Effector memory CD8-positive, alpha-beta T cell (primary cell): Measurements from ENCODE around the gene UNC119.

Source experiments
- ATAC-seq: fragments of 150-1000 bp; cut with Tn5 transposase; replicated peaks from 2 replicates; pipeline ENCODE4 v1.10.0; 2021; ENCODE audit warnings: mild to moderate bottlenecking, moderate library complexity
- DNase-seq, 3 experiments: peaks; one replicate each; pipeline ENCODE4 v3.0.0; 2021
- H3K27ac Mint-ChIP-seq, 2 donors: one replicate each; pipeline ENCODE4 v1.8.0; 2022; ENCODE audit warnings: mild to moderate bottlenecking in 2 of 2, mixed read lengths in 2 of 2, moderate library complexity in 2 of 2
- H3K27me3 Mint-ChIP-seq, 2 donors: one replicate each; pipeline ENCODE4 v1.8.0; 2022; ENCODE audit warnings: mixed read lengths in 2 of 2
- H3K36me3 Mint-ChIP-seq: one replicate; pipeline ENCODE4 v1.8.0; 2022; ENCODE audit warnings: mild to moderate bottlenecking, moderate library complexity, mixed read lengths; ENCODE audit not compliant: insufficient read depth
- H3K4me1 Mint-ChIP-seq, 2 donors: one replicate each; pipeline ENCODE4 v1.8.0; 2022; ENCODE audit warnings: low read depth in 2 of 2, mixed read lengths in 2 of 2
- H3K4me3 Mint-ChIP-seq, 2 donors: one replicate each; pipeline ENCODE4 v1.8.0; 2022; ENCODE audit warnings: mild to moderate bottlenecking in 2 of 2, mixed read lengths in 2 of 2, moderate library complexity in 2 of 2
- H3K9me3 Mint-ChIP-seq, 2 donors: one replicate each; pipeline ENCODE4 v1.8.0; 2022; ENCODE audit warnings: mixed read lengths in 2 of 2

The UNC119 gene

DNA sequence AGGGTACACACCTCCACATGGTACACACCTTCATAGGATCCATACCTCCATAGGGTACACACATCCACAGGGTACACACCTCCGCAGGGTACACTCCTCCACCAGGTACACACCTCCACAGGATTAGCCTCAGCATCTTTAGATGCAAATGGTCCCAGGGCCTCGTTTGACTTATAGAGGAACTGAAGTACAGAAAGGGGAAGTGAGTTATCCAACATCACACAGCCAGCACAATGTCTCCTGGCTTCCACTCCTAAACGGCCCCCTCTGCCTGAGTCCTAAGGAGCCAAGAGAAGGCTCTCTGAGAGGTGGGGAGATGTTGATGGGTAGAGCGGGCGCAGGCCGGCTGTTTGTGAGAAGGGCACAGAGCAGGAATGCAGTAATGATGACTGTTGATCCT, 34.3 kb downstream of the UNC119 start:
- Mint-ChIP-seq H3K4me3 (no peak overlapping the region), H3K27ac (no peak overlapping the region), H3K9me3 (no peaks in the 10 kb centered on the region), H3K36me3 (peaks cover 7% of the 10 kb centered on the region), H3K27me3 (peaks cover 14 to 16% of the 10 kb centered on the region in 2 donors), H3K4me1 (no peaks in the 10 kb centered on the region)
- no peak for DNase-seq
- ATAC-seq = no peak

DNA sequence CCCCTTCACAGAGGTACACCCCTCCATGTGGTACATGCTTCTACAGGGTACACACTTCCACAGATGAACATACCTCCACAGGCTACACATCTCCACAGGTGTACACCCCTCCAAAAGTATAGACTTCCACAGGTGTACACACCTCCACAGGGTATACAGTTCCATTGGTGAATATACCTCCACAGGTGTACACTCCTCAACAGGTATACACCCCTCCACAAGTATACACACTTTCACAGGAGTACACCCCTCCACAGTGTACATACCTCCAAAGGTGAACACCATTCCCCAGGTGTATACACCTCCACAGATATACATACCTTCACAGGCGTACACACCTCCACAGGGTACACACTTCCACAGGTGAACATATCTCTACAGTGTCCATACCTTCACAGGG, 36.9 kb downstream of the UNC119 start:
- Mint-ChIP-seq H3K4me1 (no peaks in the 10 kb centered on the region), H3K4me3 (no peak overlapping the region), H3K27me3 (peaks cover 26 to 43% of the 10 kb centered on the region in 2 donors), H3K9me3 (no peaks in the 10 kb centered on the region), H3K27ac (no peak overlapping the region), H3K36me3 (peaks cover 8% of the 10 kb centered on the region)
- ATAC-seq (no peak), DNase-seq (no peak)

- Mint-ChIP-seq H3K4me3 (no peak overlapping the region), H3K36me3 (peaks cover 10% of the 10 kb centered on the region), H3K9me3 (no peaks in the 10 kb centered on the region), H3K4me1 (no peaks in the 10 kb centered on the region), H3K27ac (no peak overlapping the region), H3K27me3 (peaks cover 35 to 52% of the 10 kb centered on the region in 2 donors)
- no peak for DNase-seq
- no peak for ATAC-seq
Measured at GRCh38 chr17:28514561-28515002, 37.8 kb downstream of the UNC119 start.

DNA sequence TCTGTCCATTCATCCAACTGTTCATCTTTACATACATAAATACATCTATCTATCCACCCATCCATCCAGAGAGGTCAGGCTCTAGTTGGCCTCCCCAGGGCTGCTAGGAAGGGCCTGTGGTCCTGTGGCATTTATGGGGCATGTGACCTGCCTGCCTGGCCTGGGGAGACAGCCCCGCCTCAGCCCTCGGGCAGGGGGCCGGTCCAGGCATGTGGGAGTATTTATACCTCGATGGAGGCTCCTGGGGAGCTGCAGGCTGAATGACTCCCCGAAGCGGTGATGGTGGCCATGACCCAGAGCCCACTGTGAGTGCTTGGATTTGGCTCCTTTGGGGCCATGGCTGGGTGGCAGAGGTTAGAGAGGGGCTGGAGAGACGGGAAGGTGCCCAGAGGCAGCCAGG, 38.9 kb downstream of the UNC119 start:
- ATAC-seq (no peak), DNase-seq (no peak)
- H3K4me3 Mint-ChIP-seq = no peak overlapping the region
- H3K27ac Mint-ChIP-seq = no peak overlapping the region
- no peaks in the 10 kb centered on the region for H3K9me3 Mint-ChIP-seq
- H3K27me3 Mint-ChIP-seq = peaks cover 42 to 57% of the 10 kb centered on the region in 2 donors
- H3K4me1 Mint-ChIP-seq = no peaks in the 10 kb centered on the region
- H3K36me3 Mint-ChIP-seq = peaks cover 9% of the 10 kb centered on the region

DNA sequence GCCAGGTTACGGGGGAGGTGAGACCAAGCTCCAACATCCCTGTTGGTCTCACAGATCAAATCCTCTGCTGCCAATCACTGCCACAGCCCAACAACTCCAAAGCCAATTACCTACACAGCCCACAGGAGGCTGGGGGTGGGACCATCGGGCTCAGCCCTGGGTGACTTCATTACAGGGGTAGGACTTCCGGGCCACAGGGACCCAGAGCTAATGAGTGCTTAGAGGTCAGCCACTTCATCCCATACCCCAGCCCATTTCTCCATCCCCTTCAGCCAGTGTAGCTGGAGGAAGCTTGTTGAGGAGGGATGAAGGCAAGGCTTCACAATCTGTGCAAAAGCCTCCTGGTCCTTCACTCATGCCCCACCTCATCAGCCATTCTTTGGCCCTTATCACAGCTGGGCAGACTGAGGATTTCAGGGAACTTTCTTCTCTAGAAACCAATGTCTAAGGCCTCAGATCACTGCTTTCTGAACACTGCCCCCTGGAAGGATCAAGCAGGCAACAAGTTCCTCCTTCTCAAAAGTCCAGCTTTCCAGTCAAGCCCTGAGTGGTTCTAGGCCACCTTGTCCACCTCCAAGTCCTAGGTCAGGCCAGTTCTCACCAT, 40.5 kb downstream of the UNC119 start:
- H3K27ac Mint-ChIP-seq = no peak overlapping the region
- ATAC-seq (no peak), DNase-seq (no peak)
- H3K27me3 Mint-ChIP-seq = peaks cover 52 to 72% of the 10 kb centered on the region in 2 donors
- no peaks in the 10 kb centered on the region for H3K9me3 Mint-ChIP-seq
- H3K4me3 Mint-ChIP-seq = no peak overlapping the region
- H3K4me1 Mint-ChIP-seq = no peaks in the 10 kb centered on the region
- peaks cover 6% of the 10 kb centered on the region for H3K36me3 Mint-ChIP-seq

DNA sequence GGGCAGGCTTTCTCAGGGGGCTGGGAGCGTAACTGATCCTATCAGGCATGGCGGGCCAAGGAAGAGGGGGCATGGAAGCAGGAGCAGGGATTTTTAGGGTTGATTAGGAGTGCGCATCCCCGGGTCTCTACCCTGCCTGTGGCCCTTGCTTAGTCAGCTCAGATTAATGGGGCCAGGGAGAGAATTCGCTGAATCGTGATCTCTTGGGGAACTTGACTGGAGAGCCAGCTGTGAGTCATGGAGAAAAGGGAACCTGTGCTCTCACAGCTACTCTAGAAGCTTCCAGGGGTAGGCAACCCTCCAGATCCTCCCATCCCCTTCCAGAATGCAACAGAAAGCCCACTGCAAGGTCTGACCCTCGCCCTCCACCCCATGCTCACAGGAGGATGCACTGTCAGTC, 42.6 kb downstream of the UNC119 start:
- peaks cover 67 to 93% of the 10 kb centered on the region in 2 donors for H3K27me3 Mint-ChIP-seq

GRCh38 chr17:28508211-28508724, 44.2 kb downstream of the UNC119 start:
- Mint-ChIP-seq H3K9me3 (no peaks in the 10 kb centered on the region), H3K36me3 (peaks cover 3% of the 10 kb centered on the region), H3K27me3 (peaks cover 67 to 91% of the 10 kb centered on the region in 2 donors), H3K27ac (no peak overlapping the region), H3K4me3 (no peak overlapping the region), H3K4me1 (no peaks in the 10 kb centered on the region)
- ATAC-seq (no peak), DNase-seq (no peak)

More for the DNA sequence above, 42.6 kb downstream of the UNC119 start:
- ATAC-seq = no peak
- Mint-ChIP-seq H3K36me3 (peaks cover 3% of the 10 kb centered on the region), H3K4me3 (no peak overlapping the region), H3K9me3 (no peaks in the 10 kb centered on the region), H3K4me1 (no peaks in the 10 kb centered on the region), H3K27ac (no peak overlapping the region)
- DNase-seq = no peak

- no peak for ATAC-seq
- Mint-ChIP-seq H3K4me3 (no peak overlapping the region), H3K36me3 (peaks cover 3% of the 10 kb centered on the region), H3K27me3 (peaks cover 63 to 85% of the 10 kb centered on the region in 2 donors), H3K4me1 (no peaks in the 10 kb centered on the region), H3K27ac (no peak overlapping the region), H3K9me3 (no peaks in the 10 kb centered on the region)
- no peak for DNase-seq
Measured at GRCh38 chr17:28507567-28508203, 44.7 kb downstream of the UNC119 start.

- no peak for ATAC-seq
- H3K4me1 Mint-ChIP-seq = no peaks in the 10 kb centered on the region
- no peak overlapping the region for H3K4me3 Mint-ChIP-seq
- peaks cover 3% of the 10 kb centered on the region for H3K36me3 Mint-ChIP-seq
- H3K27me3 Mint-ChIP-seq = peaks cover 57 to 78% of the 10 kb centered on the region in 2 donors
- no peaks in the 10 kb centered on the region for H3K9me3 Mint-ChIP-seq
- DNase-seq = no peak
- H3K27ac Mint-ChIP-seq = no peak overlapping the region
Measured at GRCh38 chr17:28506763-28507487, 45.5 kb downstream of the UNC119 start.

- Mint-ChIP-seq H3K4me1 (no peaks in the 10 kb centered on the region), H3K27me3 (peaks cover 57 to 70% of the 10 kb centered on the region in 2 donors), H3K36me3 (peaks cover 3% of the 10 kb centered on the region), H3K27ac (no peak within 1 kb of the TSS), H3K4me3 (no peak within 1 kb of the TSS), H3K9me3 (no peaks in the 10 kb centered on the region)
- no peak for ATAC-seq
- no peak for DNase-seq
Measured at GRCh38 chr17:28505986-28506665, 46.3 kb downstream of the UNC119 start, which contains the start of gene FOXN1. FOXN1 (plus strand) TSS chr17:28506348; CDS start chr17:28523970, 17,622 bp downstream.

DNA sequence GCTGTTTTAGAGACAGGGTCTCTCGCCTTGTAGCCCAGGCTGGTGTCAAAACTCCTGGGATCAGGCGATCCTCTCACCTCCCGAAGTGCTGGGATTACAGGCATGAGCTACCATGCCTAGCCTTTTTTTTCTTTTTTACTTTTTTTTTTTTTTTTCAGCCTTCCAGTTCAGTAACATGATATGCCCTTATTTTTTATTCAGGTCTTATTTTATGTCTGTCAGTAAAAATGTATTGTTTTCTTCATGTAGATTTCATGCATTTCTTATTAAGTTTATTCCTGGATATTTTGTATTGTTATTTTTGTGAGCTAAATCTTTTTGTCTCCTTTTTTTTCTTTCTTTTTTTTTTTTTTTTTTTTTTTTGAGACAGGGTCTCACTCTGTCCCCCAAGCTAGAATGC, 49.0 kb downstream of the UNC119 start:
- no peaks in the 10 kb centered on the region for H3K36me3 Mint-ChIP-seq
- ATAC-seq (no peak), DNase-seq (no peak)
- H3K4me1 Mint-ChIP-seq = no peaks in the 10 kb centered on the region
- no peak overlapping the region for H3K4me3 Mint-ChIP-seq
- H3K27me3 Mint-ChIP-seq = peaks cover 32 to 43% of the 10 kb centered on the region in 2 donors
- H3K9me3 Mint-ChIP-seq = no peaks in the 10 kb centered on the region
- H3K27ac Mint-ChIP-seq = no peak overlapping the region

DNA sequence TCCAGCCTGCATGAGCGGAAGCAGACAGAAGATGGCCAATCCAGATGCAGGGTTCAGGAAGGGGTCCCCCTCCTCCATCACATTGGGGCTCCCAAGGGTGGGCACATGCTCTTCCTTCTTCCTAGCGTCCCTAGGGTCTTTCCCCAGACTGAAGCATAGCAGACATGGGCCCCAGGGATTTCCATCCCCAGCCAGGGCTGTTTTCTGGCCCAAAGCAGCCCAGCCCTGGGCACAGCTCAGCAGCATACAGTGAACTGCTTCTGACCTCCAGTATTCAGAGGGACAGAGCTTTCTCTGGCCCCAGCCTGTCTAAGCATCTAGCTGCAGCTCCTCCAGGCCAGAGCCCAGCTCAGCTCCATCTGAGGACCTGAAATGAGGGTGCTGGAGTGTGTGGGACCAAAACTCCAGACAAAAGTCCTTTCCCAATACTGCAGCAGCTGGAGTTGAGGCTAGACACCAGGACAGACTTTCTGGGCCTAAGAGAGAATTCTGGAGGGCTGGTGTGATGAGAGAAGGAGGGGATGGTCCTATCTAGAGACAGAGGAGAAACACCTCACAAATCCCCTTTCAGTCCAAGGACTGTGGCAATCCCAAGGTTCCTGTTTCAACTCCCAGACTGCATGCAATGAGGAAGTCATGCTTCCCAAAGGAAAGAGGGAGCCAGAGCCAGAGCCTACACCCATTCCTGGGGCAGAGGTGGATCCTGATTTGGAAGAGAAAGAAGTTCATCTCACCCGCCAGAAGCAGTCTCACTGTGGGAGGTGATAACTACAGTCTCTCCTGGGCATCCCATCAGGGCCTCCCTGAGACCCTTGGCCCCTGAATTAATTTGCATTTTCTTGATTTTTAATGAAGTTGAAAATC, 50.8 kb downstream of the UNC119 start:
- no peak for DNase-seq
- Mint-ChIP-seq H3K27ac (no peak overlapping the region), H3K4me3 (no peak overlapping the region), H3K36me3 (no peaks in the 10 kb centered on the region), H3K9me3 (no peaks in the 10 kb centered on the region), H3K4me1 (no peaks in the 10 kb centered on the region), H3K27me3 (peaks cover 21 to 25% of the 10 kb centered on the region in 2 donors)
- no peak for ATAC-seq
